GM12878 (cell line): Measurements from ENCODE around the gene TLR9.

ENCODE experiments used
- CTCF ChIP-seq, 3 experiments: IDR thresholded peaks in 2 of 3; conservative IDR thresholded peaks in 1 of 3; 2 replicates each; pipeline ENCODE4 v1.5.1; 2011; ENCODE audit warnings: low read depth in 3 of 3, low read length in 3 of 3, mild to moderate bottlenecking in 3 of 3, control low read depth in 2 of 3, moderate library complexity in 2 of 3, inconsistent platforms in 1 of 3, mixed read lengths in 1 of 3; ENCODE audit not compliant: control insufficient read depth in 2 of 3, insufficient read depth in 1 of 3; ENCODE audit errors: extremely low read depth in 1 of 3
- EZH2 ChIP-seq: IDR thresholded peaks from 2 replicates; pipeline ENCODE4 v1.6.1; 2012; ENCODE audit warnings: low read depth, mild to moderate bottlenecking, control low read depth, inconsistent platforms, low read length, borderline replicate concordance; ENCODE audit not compliant: control insufficient read depth
- HDAC2 ChIP-seq: fragments of 200-600 bp; sonication (generic); IDR thresholded peaks from 2 replicates; pipeline ENCODE4 v1.6.1; 2017
- NBN ChIP-seq: fragments of 450-650 bp; IDR thresholded peaks from 2 replicates; pipeline ENCODE4 v1.6.1; 2016
- POLR2AphosphoS5 ChIP-seq: IDR thresholded peaks from 2 replicates; pipeline ENCODE4 v1.6.1; 2011; ENCODE audit warnings: mild to moderate bottlenecking, low read length, inconsistent platforms
- REST ChIP-seq: IDR thresholded peaks from 2 replicates; pipeline ENCODE4 v1.6.1; 2012; ENCODE audit warnings: mild to moderate bottlenecking, low read depth, low read length
- SMC3 ChIP-seq: IDR thresholded peaks from 2 replicates; pipeline ENCODE4 v1.6.1; 2011; ENCODE audit warnings: low read length, improper control_type of control experiment, borderline replicate concordance
- SREBF2 ChIP-seq: IDR thresholded peaks from 2 replicates; pipeline ENCODE4 v1.6.1; 2012; ENCODE audit warnings: mild to moderate bottlenecking, low read length
- SUZ12 ChIP-seq: fragments of 200-600 bp; sonication (generic); IDR thresholded peaks from one replicate; pipeline ENCODE4 v1.6.1; 2018; ENCODE audit warnings: antibody characterized with exemption, mild to moderate bottlenecking; ENCODE audit not compliant: unreplicated experiment
- YY1 ChIP-seq: IDR thresholded peaks from 2 replicates; pipeline ENCODE4 v1.6.1; 2011; ENCODE audit warnings: low read depth, mild to moderate bottlenecking, low read length

- no peak for TF ChIP-seq REST
- TF ChIP-seq SUZ12 = no peak
- no peak for TF ChIP-seq CTCF (IDR thresholded peaks at IDR 0.05 in 2 of 3, conservative IDR thresholded peaks at IDR 0.05 in 1 of 3; ENCODE audit: control insufficient read depth in 2 of 3, extremely low read depth in 1 of 3, insufficient read depth in 1 of 3, low read depth in 3 of 3, low read length in 3 of 3)
- no peak for TF ChIP-seq SMC3
- TF ChIP-seq NBN = no peak
- no peak for TF ChIP-seq SREBF2
- no peak for TF ChIP-seq EZH2
- TF ChIP-seq POLR2AphosphoS5 = no peak
- no peak for TF ChIP-seq HDAC2
- no peak for TF ChIP-seq YY1
Measured at GRCh38 chr3:52233108-52233591, 7.7 kb upstream of the TLR9 start.
